IPS-18a (cell line): ENCODE measurements around the gene ZNF716.
"Not testable (repeated sequence)": the region's sequence is repeated elsewhere in the genome, so short reads cannot be mapped to it uniquely, and the experiment has no call there.

Source experiments
- H3K27ac ChIP-seq: one replicate; pipeline ENCODE4 v1.5.1; 2013; ENCODE audit warnings: low read length
- H3K27me3 ChIP-seq: one replicate; pipeline ENCODE4 v1.6.1; 2013; ENCODE audit warnings: mild to moderate bottlenecking, low read length; ENCODE audit not compliant: control insufficient read depth, insufficient read depth
- H3K36me3 ChIP-seq: one replicate; pipeline ENCODE4 v1.6.1; 2013; ENCODE audit warnings: low read depth, low read length; ENCODE audit not compliant: control insufficient read depth
- H3K4me1 ChIP-seq: one replicate; pipeline ENCODE4 v1.6.1; 2013; ENCODE audit warnings: low read depth, low read length; ENCODE audit not compliant: control insufficient read depth
- H3K4me3 ChIP-seq: one replicate; pipeline ENCODE4 v1.5.1; 2013; ENCODE audit warnings: low read length
- H3K9ac ChIP-seq: one replicate; pipeline ENCODE4 v1.6.1; 2013; ENCODE audit warnings: mild to moderate bottlenecking, low read length, moderate library complexity
- H3K9me3 ChIP-seq: one replicate; pipeline ENCODE4 v1.6.1; 2013; ENCODE audit warnings: low read depth, low read length; ENCODE audit not compliant: control insufficient read depth

ZNF716 gene

GRCh38 chr7:57427594-57427993 lies 22.4 kb upstream of the ZNF716 start:
- Histone ChIP-seq H3K4me1 (no peaks in the 10 kb centered on the region), H3K9ac (no peak overlapping the region), H3K36me3 (no peaks in the 10 kb centered on the region), H3K27ac (no peak overlapping the region), H3K9me3 (peaks cover 70% of the 10 kb centered on the region), H3K27me3 (no peaks in the 10 kb centered on the region), H3K4me3 (no peak overlapping the region)

GRCh38 chr7:57432583-57432982 lies 17.4 kb upstream of the ZNF716 start:
- no peaks in the 10 kb centered on the region for H3K27me3 ChIP-seq
- peaks cover 74% of the 10 kb centered on the region for H3K9me3 ChIP-seq
- H3K4me1 ChIP-seq = no peaks in the 10 kb centered on the region
- H3K9ac ChIP-seq = no peak overlapping the region
- no peak overlapping the region for H3K4me3 ChIP-seq
- H3K36me3 ChIP-seq = no peaks in the 10 kb centered on the region
- H3K27ac ChIP-seq = no peak overlapping the region

- H3K9ac ChIP-seq = no peak overlapping the region
- H3K27ac ChIP-seq = no peak overlapping the region
- peaks cover 54% of the 10 kb centered on the region for H3K9me3 ChIP-seq
- no peak overlapping the region for H3K4me3 ChIP-seq
- H3K4me1 ChIP-seq = no peaks in the 10 kb centered on the region
- H3K36me3 ChIP-seq = no peaks in the 10 kb centered on the region
- H3K27me3 ChIP-seq = no peaks in the 10 kb centered on the region
Measured at GRCh38 chr7:57437581-57437980, 12.4 kb upstream of the ZNF716 start.

GRCh38 chr7:57438244-57438643 lies 11.7 kb upstream of the ZNF716 start:
- Histone ChIP-seq H3K9ac (no peak overlapping the region), H3K27ac (no peak overlapping the region), H3K27me3 (no peaks in the 10 kb centered on the region), H3K4me3 (no peak overlapping the region), H3K4me1 (no peaks in the 10 kb centered on the region), H3K9me3 (peaks cover 53% of the 10 kb centered on the region), H3K36me3 (no peaks in the 10 kb centered on the region)

- Histone ChIP-seq H3K27me3 (no peaks in the 10 kb centered on the region), H3K36me3 (no peaks in the 10 kb centered on the region), H3K4me1 (no peaks in the 10 kb centered on the region), H3K4me3 (no peak overlapping the region), H3K27ac (no peak overlapping the region), H3K9ac (no peak overlapping the region), H3K9me3 (peaks cover 41% of the 10 kb centered on the region)
Measured at GRCh38 chr7:57443567-57443966, 6.4 kb upstream of the ZNF716 start.

- peaks cover 74% of the 10 kb centered on the region for H3K9me3 ChIP-seq
- not testable (repeated sequence) for H3K36me3 ChIP-seq, H3K4me3 ChIP-seq, H3K27ac ChIP-seq, H3K27me3 ChIP-seq, H3K9ac ChIP-seq, H3K4me1 ChIP-seq
Measured at GRCh38 chr7:57469186-57469828, 19.3 kb downstream of the ZNF716 start.

- not testable (repeated sequence) for H3K4me3 ChIP-seq, H3K4me1 ChIP-seq, H3K27me3 ChIP-seq, H3K36me3 ChIP-seq, H3K27ac ChIP-seq, H3K9ac ChIP-seq
- H3K9me3 ChIP-seq = peaks cover 61% of the 10 kb centered on the region
Measured at GRCh38 chr7:57480304-57480703, 30.3 kb downstream of the ZNF716 start.

GRCh38 chr7:57485022-57485421 lies 35.0 kb downstream of the ZNF716 start:
- peaks cover 71% of the 10 kb centered on the region for H3K9me3 ChIP-seq

GRCh38 chr7:57487957-57488356 lies 38.0 kb downstream of the ZNF716 start:
- no peak overlapping the region for H3K27ac ChIP-seq

More at GRCh38 chr7:57485022-57485421, 35.0 kb downstream of the ZNF716 start:
- H3K4me3 ChIP-seq, H3K27ac ChIP-seq, H3K4me1 ChIP-seq, H3K9ac ChIP-seq, H3K36me3 ChIP-seq, H3K27me3 ChIP-seq: not testable (repeated sequence)

GRCh38 chr7:57495111-57495510 lies 45.1 kb downstream of the ZNF716 start:
- not testable (repeated sequence) for H3K4me3 ChIP-seq, H3K36me3 ChIP-seq, H3K27me3 ChIP-seq, H3K27ac ChIP-seq, H3K4me1 ChIP-seq, H3K9ac ChIP-seq
- peaks cover 75% of the 10 kb centered on the region for H3K9me3 ChIP-seq

More at GRCh38 chr7:57487957-57488356, 38.0 kb downstream of the ZNF716 start:
- no peak overlapping the region for H3K4me3 ChIP-seq
- no peaks in the 10 kb centered on the region for H3K27me3 ChIP-seq
- no peaks in the 10 kb centered on the region for H3K36me3 ChIP-seq
- no peaks in the 10 kb centered on the region for H3K4me1 ChIP-seq
- H3K9ac ChIP-seq = no peak overlapping the region
- peaks cover 76% of the 10 kb centered on the region for H3K9me3 ChIP-seq

GRCh38 chr7:57496395-57496794 lies 46.4 kb downstream of the ZNF716 start:
- Histone ChIP-seq H3K9me3 (peaks cover 72% of the 10 kb centered on the region), H3K9ac (no peak overlapping the region), H3K36me3 (no peaks in the 10 kb centered on the region), H3K4me3 (no peak overlapping the region), H3K27me3 (no peaks in the 10 kb centered on the region), H3K4me1 (no peaks in the 10 kb centered on the region), H3K27ac (no peak overlapping the region)

- no peak overlapping the region for H3K27ac ChIP-seq
- no peaks in the 10 kb centered on the region for H3K36me3 ChIP-seq
- H3K4me3 ChIP-seq = no peak overlapping the region
- no peaks in the 10 kb centered on the region for H3K4me1 ChIP-seq
- H3K9me3 ChIP-seq = peaks cover 70% of the 10 kb centered on the region
- H3K27me3 ChIP-seq = no peaks in the 10 kb centered on the region
- H3K9ac ChIP-seq = no peak overlapping the region
Measured at GRCh38 chr7:57505176-57505575, 55.2 kb downstream of the ZNF716 start.
